HG02885 (cell line): ENCODE data around the gene PPID.
A peak's percentile ranks its signal among the peaks of the same experiment; 100 is the strongest.
"Not testable (repeated sequence)": the region's sequence is repeated elsewhere in the genome, so short reads cannot be mapped to it uniquely, and the experiment has no call there.

Source experiments
- ATAC-seq: cut with Tn5 transposase; IDR thresholded peaks from one replicate; pipeline ENCODE4 v1.9.1; 2021; ENCODE audit warnings: mild to moderate bottlenecking; ENCODE audit not compliant: unreplicated experiment, poor library complexity

PPID gene

DNA sequence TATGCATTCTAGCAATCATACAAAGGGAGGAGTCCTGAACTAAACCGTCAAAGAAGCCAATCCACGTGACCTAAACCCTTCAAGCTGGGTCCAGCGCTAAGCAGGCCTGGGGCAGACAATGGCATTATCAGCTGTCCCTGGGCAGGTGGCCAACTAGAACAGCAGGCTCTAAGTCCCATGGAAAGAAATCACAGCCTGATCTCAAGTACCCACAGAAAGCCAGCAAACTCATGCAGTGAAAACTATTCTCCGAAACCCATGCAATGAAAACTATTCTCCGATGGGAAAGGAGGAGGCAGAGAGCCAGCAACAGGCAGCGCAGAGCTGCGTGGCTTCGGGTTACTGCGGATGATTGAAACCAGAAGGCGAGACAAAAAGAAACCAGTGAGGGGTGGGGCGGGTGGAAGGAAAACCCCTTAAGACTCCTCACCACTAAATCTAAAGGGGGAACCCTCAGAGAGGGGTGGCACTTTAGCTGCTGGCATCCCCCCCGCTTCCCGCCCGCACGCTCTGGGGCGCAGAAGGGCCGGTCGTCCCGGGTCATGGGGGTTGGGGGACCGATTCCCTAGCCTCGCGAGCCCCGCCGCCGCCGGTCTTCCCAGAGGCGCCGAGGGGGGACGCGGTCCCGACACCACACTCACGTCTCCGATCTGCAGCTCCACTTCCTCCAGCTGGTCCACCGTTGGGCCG, 52.1 kb downstream of the PPID start:
- peak; percentile 29 for ATAC-seq

GRCh38 chr4:158669310-158669709, 53.9 kb downstream of the PPID start:
- ATAC-seq = no peak

GRCh38 chr4:158667651-158668198, 55.5 kb downstream of the PPID start:
- no peak for ATAC-seq

GRCh38 chr4:158666892-158667291, 56.3 kb downstream of the PPID start:
- ATAC-seq = no peak

GRCh38 chr4:158664806-158665205, 58.4 kb downstream of the PPID start:
- no peak for ATAC-seq

DNA sequence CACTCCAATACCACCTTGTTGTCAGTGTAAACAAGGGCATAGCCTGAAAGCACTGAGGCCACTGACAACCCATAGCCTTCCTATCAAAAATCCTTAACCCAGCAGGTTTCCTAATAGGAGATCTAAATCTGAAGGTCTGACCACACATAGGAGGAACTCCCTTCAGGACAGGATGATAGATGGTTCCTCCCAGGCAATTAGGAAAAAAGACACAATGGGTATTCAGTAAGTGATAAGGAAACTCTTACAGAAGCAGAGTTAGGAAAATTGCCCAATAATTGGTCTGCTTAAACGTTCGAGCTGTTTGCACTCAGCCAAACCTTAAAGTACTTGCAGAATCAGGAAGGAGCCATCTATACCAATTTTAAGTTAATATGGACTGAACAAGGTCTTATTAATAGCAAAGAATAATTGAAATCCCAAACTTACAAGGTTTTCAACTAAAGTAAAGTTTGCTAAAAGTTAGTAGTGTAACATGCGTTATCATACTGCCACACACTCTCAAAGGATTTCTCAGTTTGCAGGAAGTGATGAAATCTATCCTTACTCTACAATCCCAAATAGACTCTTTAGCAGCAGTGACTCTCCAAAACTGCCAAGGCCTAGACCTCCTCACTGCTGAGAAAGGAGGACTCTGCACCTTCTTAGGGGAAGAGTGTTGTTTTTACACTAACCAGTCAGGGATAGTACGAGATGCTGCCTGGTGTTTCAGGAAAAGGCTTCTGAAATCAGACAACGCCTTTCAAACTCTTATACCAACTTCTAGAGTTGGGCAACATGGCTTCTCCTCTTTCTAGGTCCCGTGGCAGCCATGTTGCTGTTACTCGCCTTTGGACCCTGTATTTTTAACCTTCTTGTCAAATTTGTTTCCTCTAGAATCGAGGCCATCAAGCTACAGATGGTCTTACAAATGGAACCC, 59.2 kb downstream of the PPID start:
- not testable (repeated sequence) for ATAC-seq

- not testable (repeated sequence) for ATAC-seq
Observed at GRCh38 chr4:158663255-158663654, 59.9 kb downstream of the PPID start.
